Esophagus muscularis mucosa (tissue), 4 donors: ENCODE measurements around the gene GFRA1.

Experiments
- CTCF ChIP-seq, 3 experiments: fragments of 200-600 bp in 2 of 3; fragments of 450-650 bp in 1 of 3; sonication (generic) in 2 of 3; IDR thresholded peaks; one replicate each; pipeline ENCODE4 v1.5.1; 2017 to 2019; ENCODE audit warnings: antibody characterized with exemption in 3 of 3, mild to moderate bottlenecking in 2 of 3, moderate library complexity in 1 of 3
- EP300 ChIP-seq: sonication (generic); formaldehyde crosslinking; IDR thresholded peaks from one replicate; pipeline ENCODE4 v1.6.1; 2017; ENCODE audit warnings: antibody characterized with exemption
- POLR2A ChIP-seq: fragments of 450-650 bp; IDR thresholded peaks from one replicate; pipeline ENCODE4 v1.6.1; 2017; ENCODE audit warnings: antibody characterized with exemption, moderate library complexity, mild to moderate bottlenecking, low read depth
- POLR2AphosphoS5 ChIP-seq, 2 donors: sonication (generic); formaldehyde crosslinking; IDR thresholded peaks; one replicate each; pipeline ENCODE4 v1.6.1; 2017; ENCODE audit warnings: antibody characterized with exemption in 2 of 2

- TF ChIP-seq CTCF (IDR thresholded peaks at IDR 0.05): no peak
- no peak for TF ChIP-seq POLR2AphosphoS5 (IDR thresholded peaks at IDR 0.05)
- no peak for TF ChIP-seq POLR2A
- no peak for TF ChIP-seq EP300
Measured at GRCh38 chr10:116109481-116109880, 163.5 kb downstream of the GFRA1 start.
